Type B pancreatic cell (in vitro differentiated cells): Measurements from ENCODE around the gene MGRN1. TPM values are rescaled to one million over a fixed set of nuclear protein-coding genes. Genes with fewer than 3 reads are reported as not detected.

ENCODE experiments used
- DNase-seq: peaks from one replicate; pipeline ENCODE4 v3.0.0; 2021; ENCODE audit warnings: mixed read lengths; ENCODE audit not compliant: unreplicated experiment; ENCODE audit errors: extremely low spot score
- H3K27ac Mint-ChIP-seq: 2 replicates; pipeline ENCODE4 v1.8.0; 2021; ENCODE audit warnings: mild to moderate bottlenecking, mixed read lengths
- H3K27me3 Mint-ChIP-seq: 2 replicates; pipeline ENCODE4 v1.8.0; 2021; ENCODE audit warnings: mixed read lengths
- H3K36me3 Mint-ChIP-seq: 2 replicates; pipeline ENCODE4 v1.8.0; 2021; ENCODE audit warnings: mixed read lengths
- H3K4me1 Mint-ChIP-seq: one replicate; pipeline ENCODE4 v1.8.0; 2021; ENCODE audit warnings: mixed read lengths; ENCODE audit not compliant: unreplicated experiment
- H3K4me3 Mint-ChIP-seq: 2 replicates; pipeline ENCODE4 v1.8.0; 2021; ENCODE audit warnings: mild to moderate bottlenecking, mixed read lengths
- H3K9me3 Mint-ChIP-seq: 2 replicates; pipeline ENCODE4 v1.8.0; 2021; ENCODE audit warnings: mixed read lengths
- CTCF ChIP-seq: fragments of 200-600 bp; sonication (generic); conservative IDR thresholded peaks from 2 replicates; pipeline ENCODE4 v1.5.0; 2021; ENCODE audit warnings: antibody characterized with exemption, mild to moderate bottlenecking
- total RNA-seq: library from RNA; stranded (reverse); gene quantifications from 2 replicates; pipeline ENCODE4 v1.2.1, GENCODE V29; 2021; ENCODE audit warnings: low replicate concordance

Gene MGRN1
- total RNA-seq, 1 donor from 2014 or later = 88.6 TPM

DNA sequence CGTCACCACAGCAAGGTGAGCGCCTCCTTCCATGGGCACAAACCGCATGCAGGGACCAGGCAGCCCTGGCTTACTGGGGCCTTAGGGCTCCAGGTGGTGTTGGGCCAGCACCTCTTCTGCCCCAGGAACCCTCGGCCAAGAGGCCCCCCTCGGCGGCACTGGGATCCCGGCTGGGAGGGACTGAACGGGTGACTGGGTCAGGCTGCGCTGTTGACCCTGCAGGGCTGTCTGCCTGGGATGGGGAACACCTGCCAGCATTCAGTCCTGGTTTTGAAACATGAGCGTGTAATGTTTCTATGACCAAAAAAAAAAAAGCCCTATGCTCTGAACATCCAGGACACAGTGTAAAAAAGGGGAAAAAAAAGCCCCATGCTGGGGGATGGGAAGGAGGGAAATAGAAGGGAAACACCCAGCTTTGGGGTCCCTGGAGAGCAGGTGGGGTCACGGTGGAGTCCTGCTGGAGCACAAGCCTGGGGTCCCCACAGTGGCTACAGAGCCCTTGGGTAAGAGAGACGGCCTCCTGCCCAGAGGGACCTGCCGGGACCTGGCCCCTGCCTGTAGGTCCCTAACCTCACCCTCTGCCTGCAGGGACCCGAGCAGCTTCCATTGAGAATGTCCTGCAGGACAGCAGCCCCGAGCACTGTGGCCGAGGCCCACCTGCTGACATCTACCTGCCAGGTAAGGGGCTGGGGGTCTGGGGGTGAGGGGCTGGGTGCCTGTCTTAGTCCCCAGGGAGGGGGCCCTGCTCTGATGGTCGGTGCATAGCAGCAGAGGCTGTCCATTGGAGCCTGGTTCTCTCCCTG lies 58.8 kb downstream of the MGRN1 start:
- Mint-ChIP-seq H3K4me1 (peaks cover under 1% of the 10 kb centered on the region), H3K27me3 (no peaks in the 10 kb centered on the region), H3K27ac (no peak overlapping the region), H3K4me3 (no peak overlapping the region), H3K36me3 (no peaks in the 10 kb centered on the region), H3K9me3 (no peaks in the 10 kb centered on the region)
- no peak for DNase-seq
- no peak for TF ChIP-seq CTCF

DNA sequence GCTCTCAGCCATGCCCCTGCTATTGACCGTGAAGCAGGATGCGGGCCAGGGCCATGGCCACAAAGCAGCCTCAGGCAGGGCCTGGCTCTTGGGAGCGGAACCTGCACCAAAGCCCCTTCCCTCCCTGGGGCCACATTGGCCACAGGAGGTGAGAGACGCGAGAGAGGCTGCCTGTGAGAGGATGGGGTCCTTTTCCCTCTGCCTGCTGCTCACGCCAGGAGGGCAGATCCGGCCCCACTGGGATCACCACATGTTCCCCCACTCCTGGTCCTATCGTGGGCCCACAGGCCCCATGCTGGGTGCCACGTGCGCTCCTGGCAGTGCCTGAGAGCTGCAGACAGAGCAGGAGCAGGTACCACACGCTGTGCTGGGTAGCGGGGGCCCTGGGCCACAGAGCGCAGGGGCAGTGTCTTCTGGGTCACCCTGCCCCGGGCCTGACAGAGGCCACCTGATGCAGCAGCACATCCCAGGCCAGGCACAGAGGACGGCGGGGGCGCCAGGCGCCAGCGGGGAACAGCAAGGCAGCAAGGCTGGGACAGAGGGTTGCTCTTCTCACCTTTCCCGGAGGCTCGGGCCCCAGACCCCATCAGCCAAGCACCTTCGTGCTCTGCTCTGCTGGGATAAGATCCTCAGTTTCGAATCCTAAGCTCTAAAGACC lies 59.6 kb downstream of the MGRN1 start:
- Mint-ChIP-seq H3K9me3 (no peaks in the 10 kb centered on the region), H3K4me1 (no peaks in the 10 kb centered on the region), H3K4me3 (no peak overlapping the region), H3K36me3 (no peaks in the 10 kb centered on the region), H3K27ac (no peak overlapping the region), H3K27me3 (no peaks in the 10 kb centered on the region)
- TF ChIP-seq CTCF = no peak
- DNase-seq = no peak

- Mint-ChIP-seq H3K9me3 (no peaks in the 10 kb centered on the region), H3K36me3 (no peaks in the 10 kb centered on the region), H3K4me3 (no peak overlapping the region), H3K4me1 (no peaks in the 10 kb centered on the region), H3K27ac (peak overlapping the region; percentile 8), H3K27me3 (no peaks in the 10 kb centered on the region)
- no peak for DNase-seq
- no peak for TF ChIP-seq CTCF
These were observed 60.1 kb downstream of the MGRN1 start for GRCh38 chr16:4684763-4685162.

GRCh38 chr16:4685292-4685691 lies 60.7 kb downstream of the MGRN1 start:
- no peak for TF ChIP-seq CTCF
- no peak for DNase-seq
- Mint-ChIP-seq H3K4me1 (no peaks in the 10 kb centered on the region), H3K27ac (peak overlapping the region; percentile 8), H3K4me3 (no peak overlapping the region), H3K9me3 (no peaks in the 10 kb centered on the region), H3K36me3 (no peaks in the 10 kb centered on the region), H3K27me3 (no peaks in the 10 kb centered on the region)

DNA sequence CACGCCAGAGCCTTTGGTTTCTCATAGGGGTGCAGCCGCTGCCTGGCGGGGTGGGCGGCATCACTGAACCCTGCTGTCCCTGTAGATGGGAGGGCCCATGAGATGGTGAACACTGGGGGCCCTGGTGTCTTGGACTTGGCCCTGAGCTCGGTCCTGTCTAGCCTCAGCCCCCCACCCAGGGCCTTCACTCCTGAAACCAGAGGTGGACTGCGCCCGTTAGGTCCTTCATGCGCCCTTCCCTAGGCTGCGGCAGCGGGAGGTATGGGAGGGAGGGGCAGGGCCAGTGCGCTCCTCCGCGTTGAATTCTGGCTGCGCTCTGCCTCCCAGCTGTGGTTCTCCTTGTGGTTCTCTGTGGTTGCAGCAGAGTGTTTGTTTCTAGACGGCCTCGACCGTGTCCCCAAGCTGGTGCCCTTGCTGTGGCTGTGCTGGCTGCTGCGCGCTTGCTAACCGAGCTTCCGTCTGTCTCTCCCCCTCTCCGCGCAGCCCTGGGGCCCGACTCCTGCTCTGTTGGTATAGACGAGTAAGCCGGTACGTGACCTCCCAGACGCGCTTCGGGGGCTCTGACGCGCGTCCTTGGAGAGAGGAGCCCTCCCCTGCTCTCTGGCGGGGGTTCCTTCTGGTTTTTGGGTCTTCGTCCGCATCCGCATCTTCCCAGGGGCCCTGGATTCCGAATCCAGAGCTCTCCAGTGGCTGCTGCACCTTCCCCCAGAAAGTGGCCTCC lies 61.3 kb downstream of the MGRN1 start:
- no peaks in the 10 kb centered on the region for H3K36me3 Mint-ChIP-seq

More for the DNA sequence above, 61.3 kb downstream of the MGRN1 start:
- no peaks in the 10 kb centered on the region for H3K9me3 Mint-ChIP-seq
- TF ChIP-seq CTCF = no peak
- no peak overlapping the region for H3K4me3 Mint-ChIP-seq
- no peaks in the 10 kb centered on the region for H3K4me1 Mint-ChIP-seq
- no peaks in the 10 kb centered on the region for H3K27me3 Mint-ChIP-seq
- DNase-seq = no peak
- H3K27ac Mint-ChIP-seq = no peak overlapping the region
